ENCODE measurements around the gene CHRNA7. TPM values are rescaled to one million over a fixed set of nuclear protein-coding genes. Genes with fewer than 3 reads are reported as not detected.

CHRNA7 gene
- total RNA-seq, 1 donor from 2014 or later = 5.3 TPM

DNA sequence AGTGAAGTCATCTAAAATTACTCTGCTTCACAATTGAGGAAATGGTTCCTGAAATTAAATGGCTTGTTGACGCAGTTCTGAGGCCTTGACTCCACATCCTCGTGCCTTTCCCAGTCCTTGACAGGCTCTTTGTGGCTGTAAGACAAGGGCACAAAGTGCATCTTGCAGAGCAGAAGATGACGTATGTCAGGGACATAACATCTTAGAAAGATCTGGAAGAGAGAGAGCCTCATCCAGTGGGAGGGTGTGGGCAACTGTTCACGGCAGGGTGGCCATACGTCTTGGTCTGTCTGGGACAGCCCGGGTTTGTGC is 91.0 kb downstream of the CHRNA7 start:
- Mint-ChIP-seq H3K36me3 (no peaks in the 10 kb centered on the region), H3K4me1 (ENCODE audit: unreplicated experiment) (peaks cover 26% of the 10 kb centered on the region), H3K4me3 (no peak overlapping the region), H3K27ac (no peak overlapping the region), H3K27me3 (peaks cover 34% of the 10 kb centered on the region), H3K9me3 (no peaks in the 10 kb centered on the region)
- TF ChIP-seq, protein P1, sequence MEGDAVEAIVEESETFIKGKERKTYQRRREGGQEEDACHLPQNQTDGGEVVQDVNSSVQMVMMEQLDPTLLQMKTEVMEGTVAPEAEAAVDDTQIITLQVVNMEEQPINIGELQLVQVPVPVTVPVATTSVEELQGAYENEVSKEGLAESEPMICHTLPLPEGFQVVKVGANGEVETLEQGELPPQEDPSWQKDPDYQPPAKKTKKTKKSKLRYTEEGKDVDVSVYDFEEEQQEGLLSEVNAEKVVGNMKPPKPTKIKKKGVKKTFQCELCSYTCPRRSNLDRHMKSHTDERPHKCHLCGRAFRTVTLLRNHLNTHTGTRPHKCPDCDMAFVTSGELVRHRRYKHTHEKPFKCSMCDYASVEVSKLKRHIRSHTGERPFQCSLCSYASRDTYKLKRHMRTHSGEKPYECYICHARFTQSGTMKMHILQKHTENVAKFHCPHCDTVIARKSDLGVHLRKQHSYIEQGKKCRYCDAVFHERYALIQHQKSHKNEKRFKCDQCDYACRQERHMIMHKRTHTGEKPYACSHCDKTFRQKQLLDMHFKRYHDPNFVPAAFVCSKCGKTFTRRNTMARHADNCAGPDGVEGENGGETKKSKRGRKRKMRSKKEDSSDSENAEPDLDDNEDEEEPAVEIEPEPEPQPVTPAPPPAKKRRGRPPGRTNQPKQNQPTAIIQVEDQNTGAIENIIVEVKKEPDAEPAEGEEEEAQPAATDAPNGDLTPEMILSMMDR (conservative IDR thresholded peaks at IDR 0.05) = no peak
- no peak for DNase-seq (ENCODE audit: extremely low spot score, unreplicated experiment)

DNA sequence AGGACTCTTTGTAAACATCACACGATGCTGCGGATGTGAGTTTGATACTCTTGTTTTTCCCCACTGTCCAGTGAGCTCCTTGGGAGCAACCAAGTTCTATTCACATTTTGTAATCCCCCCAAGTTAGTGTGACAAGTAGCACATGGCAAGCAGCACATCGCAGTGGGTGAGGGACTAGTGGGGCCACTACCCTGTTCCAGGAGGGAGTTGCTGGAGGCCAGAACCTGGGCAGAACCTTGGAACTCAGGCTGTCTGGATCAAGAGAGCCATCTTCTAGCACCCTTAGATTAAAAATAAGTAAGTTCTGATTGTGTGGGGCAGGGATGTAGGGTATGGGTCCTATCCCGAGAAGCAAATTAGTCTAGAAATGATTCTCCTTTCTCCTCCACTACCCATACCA is 91.7 kb downstream of the CHRNA7 start:
- H3K4me3 Mint-ChIP-seq = no peak overlapping the region
- TF ChIP-seq, protein P1 (conservative IDR thresholded peaks at IDR 0.05) = no peak
- no peak for DNase-seq (ENCODE audit: extremely low spot score, unreplicated experiment)
- H3K9me3 Mint-ChIP-seq = no peaks in the 10 kb centered on the region
- H3K27ac Mint-ChIP-seq = no peak overlapping the region
- H3K27me3 Mint-ChIP-seq = peaks cover 34% of the 10 kb centered on the region
- H3K4me1 Mint-ChIP-seq (ENCODE audit: unreplicated experiment) = peaks cover 26% of the 10 kb centered on the region
- H3K36me3 Mint-ChIP-seq = no peaks in the 10 kb centered on the region

DNA sequence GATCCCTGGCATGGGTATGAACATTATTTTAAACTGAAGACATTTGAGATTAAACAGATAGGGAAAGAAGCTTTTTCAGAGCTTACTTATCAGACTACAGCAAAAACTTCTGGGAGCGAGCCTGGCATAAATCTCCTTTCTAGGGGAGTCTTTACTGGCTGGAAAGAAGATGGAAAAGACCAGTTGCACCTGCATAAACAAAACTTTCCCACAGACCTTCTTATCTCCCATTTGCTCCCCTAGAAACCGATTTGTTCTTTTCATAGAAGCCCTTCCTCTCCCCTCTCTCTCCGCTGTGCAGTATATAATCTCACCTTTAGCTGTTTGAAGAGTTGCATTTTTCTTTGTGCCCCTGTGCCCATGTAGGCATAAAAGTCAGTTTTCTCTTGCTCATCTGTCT is 93.2 kb downstream of the CHRNA7 start:
- H3K9me3 Mint-ChIP-seq = peaks cover 2% of the 10 kb centered on the region
- TF ChIP-seq, protein P1 (conservative IDR thresholded peaks at IDR 0.05) = no peak
- H3K27me3 Mint-ChIP-seq = peaks cover 36% of the 10 kb centered on the region
- no peaks in the 10 kb centered on the region for H3K36me3 Mint-ChIP-seq
- no peak overlapping the region for H3K4me3 Mint-ChIP-seq
- peaks cover 23% of the 10 kb centered on the region for H3K4me1 Mint-ChIP-seq (ENCODE audit: unreplicated experiment)
- H3K27ac Mint-ChIP-seq = no peak overlapping the region
- DNase-seq (ENCODE audit: extremely low spot score, unreplicated experiment) = no peak

DNA sequence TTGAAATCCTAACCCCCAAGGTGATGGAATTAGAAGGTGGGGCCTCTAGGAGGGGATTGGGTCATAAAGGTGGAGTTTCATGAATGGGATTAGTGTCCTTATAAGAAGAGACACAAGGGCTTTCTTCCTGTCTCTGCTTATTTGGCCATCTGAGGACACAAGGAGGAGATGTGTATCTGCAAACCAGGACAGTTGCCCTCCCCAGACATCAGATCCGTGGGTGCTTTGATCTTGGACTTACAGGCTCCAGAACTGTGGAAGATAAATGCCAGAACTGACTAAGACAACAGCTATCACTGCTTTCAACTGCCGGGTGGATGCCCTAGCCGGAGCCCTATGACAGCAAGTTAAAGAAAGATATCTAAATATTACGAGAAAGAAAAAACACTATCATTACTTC is 94.4 kb downstream of the CHRNA7 start:
- peaks cover 7% of the 10 kb centered on the region for H3K9me3 Mint-ChIP-seq
- peaks cover 34% of the 10 kb centered on the region for H3K27me3 Mint-ChIP-seq
- H3K4me1 Mint-ChIP-seq (ENCODE audit: unreplicated experiment) = peaks cover 21% of the 10 kb centered on the region
- no peaks in the 10 kb centered on the region for H3K36me3 Mint-ChIP-seq
- H3K4me3 Mint-ChIP-seq = no peak overlapping the region
- H3K27ac Mint-ChIP-seq = no peak overlapping the region
- no peak for DNase-seq (ENCODE audit: extremely low spot score, unreplicated experiment)
- TF ChIP-seq, protein P1 (conservative IDR thresholded peaks at IDR 0.05) = no peak

DNA sequence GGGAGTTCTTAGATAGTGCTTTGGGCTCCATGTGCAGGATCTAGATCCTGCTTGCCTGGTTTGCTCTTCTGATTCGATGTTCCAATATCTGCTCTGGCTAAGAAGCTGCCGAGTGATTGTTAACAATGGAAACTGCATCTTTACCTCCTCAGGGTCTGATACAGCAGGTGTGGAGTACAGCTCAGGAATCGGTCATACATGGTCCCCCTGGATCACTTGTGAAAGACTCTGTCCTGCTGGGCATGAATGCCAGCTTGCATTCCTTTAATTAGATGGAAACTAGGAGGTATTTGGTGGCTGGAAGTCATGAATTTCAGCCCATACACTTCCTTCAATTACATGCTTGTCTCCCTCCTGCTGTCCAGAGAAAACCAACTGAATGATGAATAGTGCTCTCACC is 95.3 kb downstream of the CHRNA7 start:
- Mint-ChIP-seq H3K4me1 (ENCODE audit: unreplicated experiment) (peaks cover 21% of the 10 kb centered on the region), H3K9me3 (peaks cover 7% of the 10 kb centered on the region), H3K4me3 (no peak overlapping the region), H3K27me3 (peaks cover 32% of the 10 kb centered on the region), H3K27ac (no peak overlapping the region), H3K36me3 (no peaks in the 10 kb centered on the region)
- DNase-seq (ENCODE audit: extremely low spot score, unreplicated experiment) = no peak
- TF ChIP-seq, protein P1 (conservative IDR thresholded peaks at IDR 0.05) = no peak

DNA sequence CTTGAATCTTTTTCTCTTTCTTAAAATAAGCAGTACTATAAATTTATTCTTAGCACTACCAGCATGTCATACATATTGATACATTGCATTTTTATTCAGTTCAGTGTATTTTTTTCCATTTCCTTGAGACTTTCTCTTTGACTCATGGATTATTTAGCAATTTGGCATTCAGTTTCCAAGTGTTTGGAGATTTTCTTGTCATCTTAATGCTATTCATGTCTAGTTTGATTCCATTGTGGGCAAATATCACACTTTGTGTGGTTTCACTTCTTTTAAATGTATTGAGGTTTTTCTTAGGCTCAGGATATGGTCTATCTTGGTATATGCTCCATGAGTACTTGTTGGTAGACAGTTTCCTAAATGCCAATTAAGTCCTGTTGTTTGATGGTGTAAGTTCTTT is 99.5 kb downstream of the CHRNA7 start:
- peaks cover 14% of the 10 kb centered on the region for H3K27me3 Mint-ChIP-seq
- no peak for DNase-seq (ENCODE audit: extremely low spot score, unreplicated experiment)
- no peaks in the 10 kb centered on the region for H3K36me3 Mint-ChIP-seq
- TF ChIP-seq, protein P1 (conservative IDR thresholded peaks at IDR 0.05) = no peak
- H3K4me3 Mint-ChIP-seq = no peak overlapping the region
- H3K4me1 Mint-ChIP-seq (ENCODE audit: unreplicated experiment) = peaks cover 21% of the 10 kb centered on the region
- peaks cover 7% of the 10 kb centered on the region for H3K9me3 Mint-ChIP-seq
- H3K27ac Mint-ChIP-seq = no peak overlapping the region
